Endothelial cell of umbilical vein (primary cell): ENCODE results near the gene PLBD2. TPM values are rescaled to one million over a fixed set of nuclear protein-coding genes. Genes with fewer than 3 reads are reported as not detected.

Source experiments
- BruUV-seq: library from RNA; stranded (reverse); fragments of 400-500 nt; replicated peaks from 2 replicates; lab custom pipeline; 2021; lab: Mats Ljungman, UMichigan
- CTCF ChIA-PET: fragments of 300-600, 350-600 bp; sonication (Branson Sonifier 250); formaldehyde crosslinking; loops from one replicate; lab custom pipeline; 2021; ENCODE audit warnings: antibody characterized with exemption, inconsistent platforms; lab: Charles Lee
- POLR2A ChIA-PET: fragments of 300-600, 350-600 bp; sonication (Branson Sonifier 250); formaldehyde crosslinking; loops from one replicate; lab custom pipeline; 2021; ENCODE audit warnings: antibody characterized with exemption, inconsistent platforms; lab: Charles Lee
- DNase-seq: peaks from one replicate; pipeline ENCODE4 v3.0.0-alpha.2; 2011; ENCODE audit warnings: low read depth, low spot score
- FAIRE-seq: peaks from 2 replicates; lab custom pipeline; 2011; peaks lifted over from hg19 to GRCh38; lab: Jason Lieb, UNC
- H2AFZ ChIP-seq: 2 replicates; pipeline ENCODE4 v1.6.0; 2012; ENCODE audit warnings: low read depth, low read length, control low read depth, inconsistent platforms
- H3K27ac ChIP-seq: 2 replicates; pipeline ENCODE4 v1.5.1; 2011; ENCODE audit warnings: low read depth, mild to moderate bottlenecking, control low read depth, low read length, moderate library complexity; ENCODE audit not compliant: insufficient read depth
- H3K27me3 ChIP-seq, 2 experiments: 2 replicates each; pipeline versions ENCODE4 v1.6.0 to v1.6.1; 2011; ENCODE audit warnings: low read length in 2 of 2, mixed read lengths in 1 of 2; ENCODE audit not compliant: control insufficient read depth in 2 of 2, insufficient read depth in 2 of 2
- H3K36me3 ChIP-seq, 2 experiments: 2 replicates in 1 of 2; 3 replicates in 1 of 2; pipeline ENCODE4 v1.5.1; 2011; ENCODE audit warnings: low read length in 2 of 2, mild to moderate bottlenecking in 1 of 2, moderate library complexity in 1 of 2; ENCODE audit not compliant: control insufficient read depth in 2 of 2, insufficient read depth in 2 of 2; ENCODE audit errors: extremely low read depth in 1 of 2
- H3K4me1 ChIP-seq: 3 replicates; pipeline ENCODE4 v1.5.1; 2011; ENCODE audit warnings: mild to moderate bottlenecking, low read length; ENCODE audit not compliant: control insufficient read depth, insufficient read depth; ENCODE audit errors: extremely low read depth
- H3K4me2 ChIP-seq: 2 replicates; pipeline ENCODE4 v1.6.1; 2011; ENCODE audit warnings: low read length, control low read depth, mixed read lengths; ENCODE audit not compliant: insufficient read depth
- H3K4me3 ChIP-seq, 3 experiments: fragments of 200-600 bp in 1 of 3; sonication (generic), shearing (Covaris generic) in 1 of 3; replicated peaks in 1 of 3; 2 replicates each; pipeline ENCODE4 v1.5.1; 2011 to 2016; ENCODE audit warnings: control low read depth in 3 of 3, low read length in 3 of 3, mild to moderate bottlenecking in 2 of 3, inconsistent platforms in 1 of 3, low read depth in 1 of 3, moderate library complexity in 1 of 3; ENCODE audit not compliant: insufficient read depth in 1 of 3
- H3K79me2 ChIP-seq: 2 replicates; pipeline ENCODE4 v1.6.0; 2012; ENCODE audit warnings: low read length, inconsistent platforms; ENCODE audit not compliant: control insufficient read depth, insufficient read depth
- H3K9ac ChIP-seq: replicated peaks from 2 replicates; pipeline ENCODE3; 2011; ENCODE audit warnings: low read length, control low read depth; ENCODE audit not compliant: insufficient read depth; ENCODE audit errors: extremely low read depth
- H3K9me1 ChIP-seq: replicated peaks from 3 replicates; pipeline ENCODE4 v1.6.0; 2011; ENCODE audit warnings: mild to moderate bottlenecking, low read length; ENCODE audit not compliant: control insufficient read depth, insufficient read depth; ENCODE audit errors: extremely low read depth
- H3K9me3 ChIP-seq: replicated peaks from 2 replicates; pipeline ENCODE4 v1.5.1; 2012; ENCODE audit warnings: low read length, inconsistent platforms; ENCODE audit not compliant: control insufficient read depth, insufficient read depth
- H4K20me1 ChIP-seq: replicated peaks from 2 replicates; pipeline ENCODE3; 2011; ENCODE audit warnings: mild to moderate bottlenecking, low read length; ENCODE audit not compliant: control insufficient read depth, insufficient read depth; ENCODE audit errors: extremely low read depth
- EZH2 ChIP-seq: IDR thresholded peaks from 2 replicates; pipeline ENCODE4 v1.6.1; 2012; ENCODE audit warnings: borderline replicate concordance, low read depth, mild to moderate bottlenecking, moderate library complexity, low read length, inconsistent platforms; ENCODE audit not compliant: severe bottlenecking
- FOS ChIP-seq: IDR thresholded peaks from 2 replicates; pipeline ENCODE4 v1.6.1; 2011; ENCODE audit warnings: mild to moderate bottlenecking, low read length, moderate library complexity, borderline replicate concordance; ENCODE audit not compliant: insufficient read depth
- GATA2 ChIP-seq: IDR thresholded peaks from 2 replicates; pipeline ENCODE4 v1.7.0; 2011; ENCODE audit warnings: low read depth, mild to moderate bottlenecking, moderate library complexity, mixed read lengths, low read length; ENCODE audit not compliant: insufficient read length, insufficient read depth
- JUN ChIP-seq: IDR thresholded peaks from 2 replicates; pipeline ENCODE4 v1.6.1; 2011; ENCODE audit warnings: borderline replicate concordance, low read depth; ENCODE audit not compliant: insufficient read length, insufficient read depth
- MYC ChIP-seq: IDR thresholded peaks from one replicate; pipeline ENCODE4 v1.6.1; 2011; ENCODE audit warnings: mild to moderate bottlenecking, low read depth, low read length
- POLR2A ChIP-seq: IDR thresholded peaks from 2 replicates; pipeline ENCODE4 v1.6.1; 2012; ENCODE audit warnings: low read depth, mild to moderate bottlenecking, control low read depth, low read length
- POLR2AphosphoS5 ChIP-seq: IDR thresholded peaks from 2 replicates; pipeline ENCODE4 v1.6.1; 2012; ENCODE audit warnings: low read depth, mild to moderate bottlenecking, control low read depth, low read length, moderate library complexity; ENCODE audit not compliant: insufficient read depth
- dilution Hi-C: fragments of 300-500 bp; cut with MboI; formaldehyde crosslinking; loops from one replicate; pipeline ENCODE4 v1.15.0; 2019; ENCODE audit warnings: low sequenced_read_pairs; ENCODE audit not compliant: extremely low pct_ligation_motif_present
- intact Hi-C: fragments of 100-400 bp; cut with micrococcal nuclease; formaldehyde crosslinking; loops from one replicate; pipeline ENCODE4 v1.10.0; 2022
- polyA plus RNA-seq, 4 experiments: library from polyadenylated mRNA; depleted of rRNA in 3 of 4; stranded (reverse) in 3 of 4; unstranded in 1 of 4; fragments of >200 nt; gene quantifications; 2 replicates each; pipeline versions ENCODE4 v1.2.1 to v1.2.3, GENCODE V29; 2011 to 2012; ENCODE audit warnings: missing spikeins in 1 of 4
- total RNA-seq: library from RNA; stranded (reverse); gene quantifications from 2 replicates; pipeline ENCODE4 v1.2.3, GENCODE V29; 2021
- TF ChIP-seq, protein P1 (sequence below), 2 donors: IDR thresholded peaks; 1 replicate in 1 of 2; 2 replicates in 1 of 2; pipeline ENCODE4 v1.5.1; 2011; ENCODE audit warnings: low read length in 2 of 2, mild to moderate bottlenecking in 2 of 2, moderate library complexity in 2 of 2, control low read depth in 1 of 2, inconsistent platforms in 1 of 2, low read depth in 1 of 2; ENCODE audit not compliant: insufficient read depth in 1 of 2; ENCODE audit errors: extremely low read depth in 1 of 2
- TF ChIP-seq, protein P2 (sequence below): IDR thresholded peaks from 2 replicates; pipeline ENCODE4 v1.6.1; 2011; ENCODE audit not compliant: insufficient read depth, insufficient read length

Gene PLBD2
- total and polyA plus RNA-seq, 2 donors (not counting 3 experiments of a cell fraction or from before 2014, with no cell fraction given): 24.4 to 46.8 TPM

DNA sequence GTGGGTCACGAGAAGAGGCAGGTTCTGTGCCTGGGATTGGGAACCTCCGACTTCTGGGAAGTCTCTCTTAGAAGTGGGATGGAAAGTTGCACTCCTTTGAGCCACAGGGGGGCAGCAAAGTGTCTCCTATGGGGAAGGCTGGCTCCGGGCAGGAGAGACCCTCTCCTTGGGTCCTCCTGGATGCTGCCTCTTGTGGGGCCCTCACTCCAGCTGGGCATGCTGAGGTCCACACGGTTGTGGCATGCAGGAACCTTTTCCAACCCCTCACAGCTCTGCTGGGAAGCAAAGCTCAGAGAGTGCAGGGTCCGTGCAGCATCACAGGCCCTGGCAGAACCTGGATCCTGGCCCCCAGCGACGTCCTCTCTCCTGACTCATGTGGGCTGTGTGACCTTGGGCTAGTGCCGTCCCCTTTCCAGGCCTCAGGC, 81.2 kb downstream of the PLBD2 start:
- FAIRE-seq (peak; percentile 67), DNase-seq (peak; percentile 44)
- Histone ChIP-seq H3K9me1 (no peaks in the 10 kb centered on the region), H3K9ac (no peak overlapping the region), H3K79me2 (no peaks in the 10 kb centered on the region), H3K27ac (no peak overlapping the region), H3K4me2 (no peak overlapping the region), H3K4me1 (no peaks in the 10 kb centered on the region), H3K36me3 (no peaks in the 10 kb centered on the region), H3K27me3 (peaks cover 0 to 2% of the 10 kb centered on the region in 2 experiments), H3K4me3 (no peak overlapping the region), H2AFZ (no peak overlapping the region), H4K20me1 (no peaks in the 10 kb centered on the region), H3K9me3 (no peaks in the 10 kb centered on the region)
- intact Hi-C loops: no loop called here
- dilution Hi-C loops: no loop called here
- ChIA-PET CTCF (interaction anchor here (2.2 to 2.4 kb wide), 2 partner anchors 14 to 473 kb away, joined by 10 read pairs; no protein-coding TSS in a partner anchor), POLR2A (no interaction called here)
- TF ChIP-seq, protein P1, sequence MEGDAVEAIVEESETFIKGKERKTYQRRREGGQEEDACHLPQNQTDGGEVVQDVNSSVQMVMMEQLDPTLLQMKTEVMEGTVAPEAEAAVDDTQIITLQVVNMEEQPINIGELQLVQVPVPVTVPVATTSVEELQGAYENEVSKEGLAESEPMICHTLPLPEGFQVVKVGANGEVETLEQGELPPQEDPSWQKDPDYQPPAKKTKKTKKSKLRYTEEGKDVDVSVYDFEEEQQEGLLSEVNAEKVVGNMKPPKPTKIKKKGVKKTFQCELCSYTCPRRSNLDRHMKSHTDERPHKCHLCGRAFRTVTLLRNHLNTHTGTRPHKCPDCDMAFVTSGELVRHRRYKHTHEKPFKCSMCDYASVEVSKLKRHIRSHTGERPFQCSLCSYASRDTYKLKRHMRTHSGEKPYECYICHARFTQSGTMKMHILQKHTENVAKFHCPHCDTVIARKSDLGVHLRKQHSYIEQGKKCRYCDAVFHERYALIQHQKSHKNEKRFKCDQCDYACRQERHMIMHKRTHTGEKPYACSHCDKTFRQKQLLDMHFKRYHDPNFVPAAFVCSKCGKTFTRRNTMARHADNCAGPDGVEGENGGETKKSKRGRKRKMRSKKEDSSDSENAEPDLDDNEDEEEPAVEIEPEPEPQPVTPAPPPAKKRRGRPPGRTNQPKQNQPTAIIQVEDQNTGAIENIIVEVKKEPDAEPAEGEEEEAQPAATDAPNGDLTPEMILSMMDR (IDR thresholded peaks at IDR 0.05; ENCODE audit: extremely low read depth in 1 of 2, insufficient read depth in 1 of 2, low read depth in 1 of 2, low read length in 2 of 2): peak; percentile 68 to 80
- no peak for TF ChIP-seq EZH2
- BruUV-seq: no TSS peak

DNA sequence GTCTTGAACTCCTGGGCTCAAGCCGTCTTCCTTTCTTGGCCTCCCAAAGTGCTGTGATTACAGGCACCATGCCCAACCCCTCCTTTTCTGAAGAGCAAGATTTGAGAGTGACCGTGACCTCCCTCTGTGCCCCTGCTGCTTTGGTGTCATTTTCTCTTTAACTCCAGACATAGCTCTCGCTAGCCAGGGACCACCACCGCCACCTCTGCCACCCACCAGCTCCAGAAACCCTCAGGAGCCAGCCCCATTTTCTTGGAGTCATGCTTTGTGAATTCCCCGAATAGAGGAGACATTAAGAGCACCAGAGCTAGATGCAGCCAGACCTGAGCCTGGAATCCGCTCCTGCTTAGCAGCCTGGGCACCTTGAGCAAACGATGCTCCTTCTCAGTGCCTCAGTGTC, 81.9 kb downstream of the PLBD2 start:
- peaks cover 0 to 2% of the 10 kb centered on the region in 2 experiments for H3K27me3 ChIP-seq
- BruUV-seq: no TSS peak
- no peak overlapping the region for H3K4me2 ChIP-seq
- dilution Hi-C loops (no loop called here), intact Hi-C loops (no loop called here)
- ChIA-PET POLR2A (no interaction called here), CTCF (interaction anchor here (0.7 to 2.4 kb wide), 7 partner anchors 15 to 477 kb away, joined by 3 to 11 read pairs (median 5); no protein-coding TSS in a partner anchor)
- no peaks in the 10 kb centered on the region for H4K20me1 ChIP-seq
- no peak overlapping the region for H3K9ac ChIP-seq
- no peaks in the 10 kb centered on the region for H3K36me3 ChIP-seq
- no peak overlapping the region for H3K4me3 ChIP-seq
- no peak for TF ChIP-seq GATA2
- no peak for TF ChIP-seq MYC
- TF ChIP-seq, protein P1 (IDR thresholded peaks at IDR 0.05; ENCODE audit: extremely low read depth in 1 of 2, insufficient read depth in 1 of 2, low read depth in 1 of 2, low read length in 2 of 2): no peak
- no peak for TF ChIP-seq FOS
- TF ChIP-seq POLR2A: no peak
- TF ChIP-seq, protein P2, sequence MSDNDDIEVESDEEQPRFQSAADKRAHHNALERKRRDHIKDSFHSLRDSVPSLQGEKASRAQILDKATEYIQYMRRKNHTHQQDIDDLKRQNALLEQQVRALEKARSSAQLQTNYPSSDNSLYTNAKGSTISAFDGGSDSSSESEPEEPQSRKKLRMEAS: no peak
- TF ChIP-seq JUN: no peak
- TF ChIP-seq EZH2: no peak
- no peak for TF ChIP-seq POLR2AphosphoS5
- DNase-seq: no peak
- no peak overlapping the region for H2AFZ ChIP-seq
- no peaks in the 10 kb centered on the region for H3K4me1 ChIP-seq
- no peaks in the 10 kb centered on the region for H3K9me1 ChIP-seq
- FAIRE-seq: no peak
- H3K27ac ChIP-seq: no peak overlapping the region
- H3K9me3 ChIP-seq: no peaks in the 10 kb centered on the region
- H3K79me2 ChIP-seq: no peaks in the 10 kb centered on the region
